Hepatocyte (in vitro differentiated cells): ENCODE measurements around the gene CDK16. TPM values are rescaled to one million over a fixed set of nuclear protein-coding genes. Genes with fewer than 3 reads are reported as not detected.

Source experiments
- DNase-seq: peaks from one replicate; pipeline ENCODE4 v3.0.0-alpha.2; 2016; ENCODE audit warnings: low spot score
- H2AFZ ChIP-seq: fragments of 200-600 bp; sonication (generic); 2 replicates; pipeline ENCODE4 v1.6.0; 2016; ENCODE audit warnings: antibody characterized with exemption, mild to moderate bottlenecking
- H3K27ac ChIP-seq: fragments of 200-600 bp; sonication (generic); 2 replicates; pipeline ENCODE4 v1.5.1; 2016; ENCODE audit warnings: mild to moderate bottlenecking
- H3K27me3 ChIP-seq: fragments of 200-600 bp; sonication (generic); 2 replicates; pipeline ENCODE4 v1.6.1; 2016
- H3K36me3 ChIP-seq: fragments of 200-600 bp; sonication (generic); replicated peaks from 2 replicates; pipeline ENCODE4 v1.5.1; 2016; ENCODE audit warnings: low read depth; ENCODE audit not compliant: insufficient read depth
- H3K4me1 ChIP-seq: fragments of 200-600 bp; sonication (generic); 2 replicates; pipeline ENCODE4 v1.5.1; 2016; ENCODE audit warnings: mild to moderate bottlenecking, moderate library complexity; ENCODE audit not compliant: insufficient read depth
- H3K4me2 ChIP-seq: fragments of 200-600 bp; sonication (generic); 2 replicates; pipeline ENCODE4 v1.6.0; 2016
- H3K4me3 ChIP-seq: fragments of 200-600 bp; sonication (generic); 2 replicates; pipeline ENCODE4 v1.5.1; 2016; ENCODE audit warnings: mild to moderate bottlenecking
- H3K79me2 ChIP-seq: fragments of 200-600 bp; sonication (generic); 2 replicates; pipeline ENCODE4 v1.6.0; 2017; ENCODE audit warnings: mild to moderate bottlenecking
- H3K9me2 ChIP-seq: fragments of 200-600 bp; sonication (generic); replicated peaks from 2 replicates; pipeline ENCODE4 v1.6.0; 2017; ENCODE audit warnings: mild to moderate bottlenecking; ENCODE audit not compliant: insufficient read depth
- H3K9me3 ChIP-seq: fragments of 200-600 bp; sonication (generic); 2 replicates; pipeline ENCODE4 v1.5.1; 2016; ENCODE audit warnings: low read depth, mild to moderate bottlenecking
- H4K20me1 ChIP-seq: fragments of 200-600 bp; sonication (generic); 2 replicates; pipeline ENCODE4 v1.6.0; 2016; ENCODE audit warnings: mild to moderate bottlenecking; ENCODE audit not compliant: insufficient read depth, poor library complexity, severe bottlenecking
- CTCF ChIP-seq: fragments of 200-600 bp; sonication (generic); IDR thresholded peaks from 2 replicates; pipeline ENCODE4 v1.5.1; 2016; ENCODE audit warnings: antibody characterized with exemption, mild to moderate bottlenecking; ENCODE audit not compliant: poor library complexity
- EZH2 ChIP-seq: fragments of 200-600 bp; sonication (generic); IDR thresholded peaks from 2 replicates; pipeline ENCODE4 v1.6.1; 2016; ENCODE audit warnings: antibody characterized with exemption, mild to moderate bottlenecking, borderline replicate concordance
- EZH2phosphoT487 ChIP-seq: fragments of 200-600 bp; sonication (generic); IDR thresholded peaks from one replicate; pipeline ENCODE4 v1.6.1; 2018; ENCODE audit warnings: antibody characterized with exemption, mild to moderate bottlenecking, low read depth, moderate library complexity; ENCODE audit not compliant: unreplicated experiment, severe bottlenecking
- WGBS: methylation state at CpG from one replicate; pipeline ENCODE4 v1.1.6; 2016; ENCODE audit warnings: low lambda C conversion rate; ENCODE audit errors: missing lambda C conversion rate; 5-methylcytosine and 5-hydroxymethylcytosine counted together
- polyA plus RNA-seq: library from polyadenylated mRNA; unstranded; fragments of >200 nt; fragmentation: Nextera tagmentation; extraction: Ambion mirVana; gene quantifications from 2 replicates; pipeline ENCODE4 v1.2.1, GENCODE V29; 2016
- total RNA-seq: library from RNA; depleted of rRNA; stranded (reverse); fragments of >200 nt; gene quantifications from 2 replicates; pipeline ENCODE4 v1.2.3, GENCODE V29; 2014

The CDK16 gene
- total and polyA plus RNA-seq, 2 experiments from 2014 or later: 130 to 190 TPM

GRCh38 chrX:47181301-47181700 lies 37.2 kb upstream of the CDK16 start:
- Histone ChIP-seq H3K9me3 (no peaks in the 10 kb centered on the region), H3K36me3 (no peaks in the 10 kb centered on the region), H4K20me1 (no peaks in the 10 kb centered on the region), H3K27me3 (no peaks in the 10 kb centered on the region), H3K4me2 (no peak overlapping the region), H3K9me2 (no peaks in the 10 kb centered on the region), H3K79me2 (no peaks in the 10 kb centered on the region), H3K27ac (no peak overlapping the region), H3K4me3 (no peak overlapping the region), H3K4me1 (no peaks in the 10 kb centered on the region), H2AFZ (no peak overlapping the region)
- DNase-seq: no peak
- 96% methylated on average over 10 of the region's 10 CpGs for WGBS
- TF ChIP-seq EZH2phosphoT487 (no peak), CTCF (no peak), EZH2 (no peak)

GRCh38 chrX:47182106-47182700 lies 36.3 kb upstream of the CDK16 start:
- Histone ChIP-seq H3K27me3 (no peaks in the 10 kb centered on the region), H3K36me3 (no peaks in the 10 kb centered on the region), H3K4me1 (no peaks in the 10 kb centered on the region), H3K27ac (no peak overlapping the region), H3K4me3 (no peak overlapping the region), H3K4me2 (no peak overlapping the region), H3K9me3 (no peaks in the 10 kb centered on the region), H3K79me2 (no peaks in the 10 kb centered on the region), H3K9me2 (no peaks in the 10 kb centered on the region), H4K20me1 (no peaks in the 10 kb centered on the region), H2AFZ (no peak overlapping the region)
- no peak for DNase-seq
- WGBS: 92% methylated on average over 9 of the region's 9 CpGs
- TF ChIP-seq EZH2 (no peak), CTCF (no peak), EZH2phosphoT487 (no peak)

GRCh38 chrX:47184486-47184885 lies 34.0 kb upstream of the CDK16 start:
- WGBS: 89% methylated on average over 4 of the region's 4 CpGs
- DNase-seq: no peak
- H3K36me3 ChIP-seq: no peaks in the 10 kb centered on the region

More at GRCh38 chrX:47184486-47184885, 34.0 kb upstream of the CDK16 start:
- Histone ChIP-seq H4K20me1 (no peaks in the 10 kb centered on the region), H3K9me3 (no peaks in the 10 kb centered on the region), H3K4me2 (no peak overlapping the region), H3K27ac (no peak overlapping the region), H3K4me1 (no peaks in the 10 kb centered on the region), H3K4me3 (no peak overlapping the region), H3K79me2 (no peaks in the 10 kb centered on the region), H2AFZ (no peak overlapping the region), H3K27me3 (no peaks in the 10 kb centered on the region), H3K9me2 (no peaks in the 10 kb centered on the region)
- TF ChIP-seq CTCF: no peak
- TF ChIP-seq EZH2: no peak
- TF ChIP-seq EZH2phosphoT487: no peak
